HepG2 (cell line): Measurements from ENCODE around the gene TBL3. TPM values are rescaled to one million over a fixed set of nuclear protein-coding genes. Genes with fewer than 3 reads are reported as not detected.

Experiments used
- ATF7-NPFF ChIP-seq: sonication (generic); formaldehyde crosslinking; IDR thresholded peaks from 2 replicates; pipeline ENCODE4 v1.8.1; 2023; ENCODE audit warnings: mild to moderate bottlenecking, low read depth, missing genetic modification reagents, moderate library complexity
- HNRNPL ChIP-seq: fragments of 200-400 bp; formaldehyde crosslinking; IDR thresholded peaks from 2 replicates; pipeline ENCODE4 v1.6.1; 2017; ENCODE audit warnings: mild to moderate bottlenecking, low read depth, low read length
- HOXA5 ChIP-seq: sonication (generic); formaldehyde crosslinking; IDR thresholded peaks from 2 replicates; pipeline ENCODE4 v1.4.0; 2020; ENCODE audit warnings: missing genetic modification reagents
- HOXD1 ChIP-seq: sonication (generic); formaldehyde crosslinking; IDR thresholded peaks from 2 replicates; pipeline ENCODE4 v1.5.0; 2020; ENCODE audit warnings: missing genetic modification reagents
- KDM5B ChIP-seq: sonication (generic); formaldehyde crosslinking; IDR thresholded peaks from 2 replicates; pipeline ENCODE4 v1.4.0; 2020; ENCODE audit warnings: missing genetic modification reagents, mild to moderate bottlenecking, borderline replicate concordance
- MXI1 ChIP-seq: IDR thresholded peaks from 3 replicates; pipeline ENCODE4 v1.6.1; 2012; ENCODE audit warnings: low read depth, low read length, inconsistent platforms, borderline replicate concordance
- RARA ChIP-seq: IDR thresholded peaks from 2 replicates; pipeline ENCODE4 v1.6.1; 2016; ENCODE audit warnings: missing genetic modification reagents, missing compliant biosample characterization
- SKI ChIP-seq: fragments of 450-650 bp; IDR thresholded peaks from one replicate; pipeline ENCODE4 v1.6.1; 2018; ENCODE audit warnings: mild to moderate bottlenecking; ENCODE audit not compliant: partially characterized antibody
- SMC3 ChIP-seq: IDR thresholded peaks from 2 replicates; pipeline ENCODE4 v1.6.1; 2011; ENCODE audit warnings: low read length, improper control_type of control experiment
- SRF ChIP-seq: IDR thresholded peaks from 2 replicates; pipeline ENCODE4 v1.6.1; 2011; ENCODE audit warnings: mild to moderate bottlenecking, low read depth, low read length, moderate library complexity
- ZFP41 ChIP-seq: sonication (generic); formaldehyde crosslinking; IDR thresholded peaks from 2 replicates; pipeline ENCODE4 v1.4.0; 2020; ENCODE audit warnings: mild to moderate bottlenecking, missing genetic modification reagents, borderline replicate concordance
- ZNF180 ChIP-seq: sonication (generic); formaldehyde crosslinking; IDR thresholded peaks from 2 replicates; pipeline ENCODE4 v1.4.0; 2020; ENCODE audit warnings: low read depth, missing genetic modification reagents, borderline replicate concordance
- ZNF737 ChIP-seq: sonication (generic); formaldehyde crosslinking; IDR thresholded peaks from 2 replicates; pipeline ENCODE4 v1.5.0; 2020; ENCODE audit warnings: missing genetic modification reagents, mild to moderate bottlenecking, borderline replicate concordance
- polyA plus RNA-seq, 8 experiments: library from polyadenylated mRNA; depleted of rRNA in 3 of 8; stranded (reverse) in 7 of 8; unstranded in 1 of 8; fragments of >200 nt; fragmentation: Illumina TruSeq in 4 of 8; extraction: Trizol in 4 of 8; gene quantifications; 2 replicates each; pipeline versions ENCODE4 v1.2.1 to v1.2.3, GENCODE V29; 2011 to 2016; ENCODE audit warnings: low read depth in 4 of 8, missing spikeins in 1 of 8, mixed read lengths in 1 of 8; ENCODE audit not compliant: insufficient read depth in 1 of 8
- total RNA-seq, 5 experiments: library from RNA; depleted of rRNA; stranded (reverse); fragments of >200 nt; fragmentation: Illumina TruSeq; extraction: Trizol; gene quantifications; 2 replicates each; pipeline ENCODE4 v1.2.3, GENCODE V29; 2016; ENCODE audit warnings: low read depth in 1 of 5
- TF ChIP-seq, protein P1 (sequence below), 2 experiments: sonication (generic) in 1 of 2; formaldehyde crosslinking in 1 of 2; IDR thresholded peaks; 2 replicates each; pipeline versions ENCODE4 v1.4.0 to v1.6.1; 2016 to 2020; ENCODE audit warnings: borderline replicate concordance in 1 of 2, low read depth in 1 of 2, mild to moderate bottlenecking in 1 of 2, missing genetic modification reagents in 1 of 2
- TF ChIP-seq, protein P2 (sequence below): sonication (generic); formaldehyde crosslinking; IDR thresholded peaks from 2 replicates; pipeline ENCODE4 v1.5.1; 2020; ENCODE audit warnings: mild to moderate bottlenecking, missing genetic modification reagents, moderate library complexity
- TF ChIP-seq, protein P3 (sequence below): sonication (generic); formaldehyde crosslinking; IDR thresholded peaks from 2 replicates; pipeline ENCODE4 v1.8.1; 2023; ENCODE audit warnings: mild to moderate bottlenecking, inconsistent platforms, moderate library complexity, missing genetic modification reagents, borderline replicate concordance
- TF ChIP-seq, protein P4 (sequence below): sonication (generic); formaldehyde crosslinking; IDR thresholded peaks from 2 replicates; pipeline ENCODE4 v1.8.1; 2023; ENCODE audit warnings: mild to moderate bottlenecking, moderate library complexity, missing genetic modification reagents

The TBL3 gene
- total and polyA plus RNA-seq, 2 of the 13 experiments (the other 11 are each of a cell fraction or from before 2014, with no cell fraction given): 16.8 to 38.0 TPM

DNA sequence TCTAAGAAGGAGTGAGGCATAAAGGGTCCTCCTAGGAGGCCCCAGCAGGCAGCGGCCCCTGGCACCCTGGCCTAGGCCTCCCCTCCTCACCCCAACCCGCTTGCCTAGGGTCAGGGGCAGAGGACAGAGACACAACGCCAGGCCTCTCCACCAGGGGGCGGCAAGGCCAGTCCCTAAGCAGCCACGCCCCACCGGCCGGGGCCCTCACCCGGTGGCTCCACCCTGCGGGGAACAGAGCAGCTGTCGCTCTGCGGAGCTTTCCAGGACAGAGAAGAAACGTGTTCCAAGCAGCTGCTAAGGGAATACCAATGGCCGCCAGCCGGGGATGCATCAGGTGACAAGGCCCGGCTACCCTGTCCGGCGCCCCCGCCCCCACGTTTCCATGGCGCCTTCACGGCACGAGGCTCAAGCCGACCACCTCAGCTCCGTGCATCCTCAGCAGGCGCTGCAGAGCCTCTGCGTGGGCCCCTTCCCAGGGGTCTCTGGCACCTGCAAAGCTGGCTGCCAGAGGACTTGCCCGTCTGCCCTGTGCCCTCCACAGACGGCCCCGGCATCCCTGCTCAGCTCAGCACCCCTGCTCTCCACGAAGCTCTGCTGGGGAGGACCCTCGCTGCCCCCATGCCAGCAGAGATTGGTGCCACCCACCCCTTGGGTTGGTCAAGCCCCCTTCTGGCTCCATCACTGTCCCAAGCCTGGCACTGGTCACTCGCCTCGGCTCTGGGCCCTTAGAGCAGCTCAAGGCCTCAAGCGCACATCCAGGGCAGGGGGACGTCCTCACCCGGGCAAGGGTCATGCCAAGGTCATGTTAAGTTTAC lies 32.2 kb downstream of the TBL3 start (continued):
- TF ChIP-seq, protein P1, sequence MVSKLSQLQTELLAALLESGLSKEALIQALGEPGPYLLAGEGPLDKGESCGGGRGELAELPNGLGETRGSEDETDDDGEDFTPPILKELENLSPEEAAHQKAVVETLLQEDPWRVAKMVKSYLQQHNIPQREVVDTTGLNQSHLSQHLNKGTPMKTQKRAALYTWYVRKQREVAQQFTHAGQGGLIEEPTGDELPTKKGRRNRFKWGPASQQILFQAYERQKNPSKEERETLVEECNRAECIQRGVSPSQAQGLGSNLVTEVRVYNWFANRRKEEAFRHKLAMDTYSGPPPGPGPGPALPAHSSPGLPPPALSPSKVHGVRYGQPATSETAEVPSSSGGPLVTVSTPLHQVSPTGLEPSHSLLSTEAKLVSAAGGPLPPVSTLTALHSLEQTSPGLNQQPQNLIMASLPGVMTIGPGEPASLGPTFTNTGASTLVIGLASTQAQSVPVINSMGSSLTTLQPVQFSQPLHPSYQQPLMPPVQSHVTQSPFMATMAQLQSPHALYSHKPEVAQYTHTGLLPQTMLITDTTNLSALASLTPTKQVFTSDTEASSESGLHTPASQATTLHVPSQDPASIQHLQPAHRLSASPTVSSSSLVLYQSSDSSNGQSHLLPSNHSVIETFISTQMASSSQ (IDR thresholded peaks at IDR 0.05; ENCODE audit: low read depth): no peak
- TF ChIP-seq, protein P1 (CRISPR knock-in tag; IDR thresholded peaks at IDR 0.05; ENCODE audit: borderline replicate concordance): no peak
- no peak for TF ChIP-seq HNRNPL
- peak; percentile 46; the same call in 1 of the 2 replicates for TF ChIP-seq ATF7-NPFF
- TF ChIP-seq RARA (CRISPR knock-in tag): peak; percentile 37; the same call in 1 of the 2 replicates
- TF ChIP-seq, protein P2, sequence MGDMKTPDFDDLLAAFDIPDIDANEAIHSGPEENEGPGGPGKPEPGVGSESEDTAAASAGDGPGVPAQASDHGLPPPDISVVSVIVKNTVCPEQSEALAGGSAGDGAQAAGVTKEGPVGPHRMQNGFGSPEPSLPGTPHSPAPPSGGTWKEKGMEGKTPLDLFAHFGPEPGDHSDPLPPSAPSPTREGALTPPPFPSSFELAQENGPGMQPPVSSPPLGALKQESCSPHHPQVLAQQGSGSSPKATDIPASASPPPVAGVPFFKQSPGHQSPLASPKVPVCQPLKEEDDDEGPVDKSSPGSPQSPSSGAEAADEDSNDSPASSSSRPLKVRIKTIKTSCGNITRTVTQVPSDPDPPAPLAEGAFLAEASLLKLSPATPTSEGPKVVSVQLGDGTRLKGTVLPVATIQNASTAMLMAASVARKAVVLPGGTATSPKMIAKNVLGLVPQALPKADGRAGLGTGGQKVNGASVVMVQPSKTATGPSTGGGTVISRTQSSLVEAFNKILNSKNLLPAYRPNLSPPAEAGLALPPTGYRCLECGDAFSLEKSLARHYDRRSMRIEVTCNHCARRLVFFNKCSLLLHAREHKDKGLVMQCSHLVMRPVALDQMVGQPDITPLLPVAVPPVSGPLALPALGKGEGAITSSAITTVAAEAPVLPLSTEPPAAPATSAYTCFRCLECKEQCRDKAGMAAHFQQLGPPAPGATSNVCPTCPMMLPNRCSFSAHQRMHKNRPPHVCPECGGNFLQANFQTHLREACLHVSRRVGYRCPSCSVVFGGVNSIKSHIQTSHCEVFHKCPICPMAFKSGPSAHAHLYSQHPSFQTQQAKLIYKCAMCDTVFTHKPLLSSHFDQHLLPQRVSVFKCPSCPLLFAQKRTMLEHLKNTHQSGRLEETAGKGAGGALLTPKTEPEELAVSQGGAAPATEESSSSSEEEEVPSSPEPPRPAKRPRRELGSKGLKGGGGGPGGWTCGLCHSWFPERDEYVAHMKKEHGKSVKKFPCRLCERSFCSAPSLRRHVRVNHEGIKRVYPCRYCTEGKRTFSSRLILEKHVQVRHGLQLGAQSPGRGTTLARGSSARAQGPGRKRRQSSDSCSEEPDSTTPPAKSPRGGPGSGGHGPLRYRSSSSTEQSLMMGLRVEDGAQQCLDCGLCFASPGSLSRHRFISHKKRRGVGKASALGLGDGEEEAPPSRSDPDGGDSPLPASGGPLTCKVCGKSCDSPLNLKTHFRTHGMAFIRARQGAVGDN (CRISPR knock-in tag): peak; percentile 86
- peak; percentile 94; the same call in 1 of the 3 replicates for TF ChIP-seq MXI1
- TF ChIP-seq, protein P3, sequence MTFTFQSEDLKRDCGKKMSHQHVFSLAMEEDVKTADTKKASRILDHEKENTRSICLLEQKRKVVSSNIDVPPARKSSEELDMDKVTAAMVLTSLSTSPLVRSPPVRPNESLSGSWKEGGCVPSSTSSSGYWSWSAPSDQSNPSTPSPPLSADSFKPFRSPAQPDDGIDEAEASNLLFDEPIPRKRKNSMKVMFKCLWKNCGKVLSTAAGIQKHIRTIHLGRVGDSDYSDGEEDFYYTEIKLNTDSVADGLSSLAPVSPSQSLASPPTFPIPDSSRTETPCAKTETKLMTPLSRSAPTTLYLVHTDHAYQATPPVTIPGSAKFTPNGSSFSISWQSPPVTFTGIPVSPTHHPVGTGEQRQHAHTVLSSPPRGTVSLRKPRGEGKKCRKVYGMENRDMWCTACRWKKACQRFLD (CRISPR knock-in tag): no peak
- TF ChIP-seq HOXD1 (CRISPR knock-in tag): no peak
- peak; percentile 19 for TF ChIP-seq SKI
- TF ChIP-seq SRF: no peak; the same call in 1 of the 2 replicates
- TF ChIP-seq KDM5B (CRISPR knock-in tag): peak; percentile 24; the same call in 1 of the 2 replicates
- no peak for TF ChIP-seq ZFP41 (CRISPR knock-in tag)
- 0 out of 2 replicates have a peak, but pooled peaks have one; percentile 28 for TF ChIP-seq HOXA5 (CRISPR knock-in tag)
- TF ChIP-seq ZNF180: no peak
- TF ChIP-seq, protein P4, sequence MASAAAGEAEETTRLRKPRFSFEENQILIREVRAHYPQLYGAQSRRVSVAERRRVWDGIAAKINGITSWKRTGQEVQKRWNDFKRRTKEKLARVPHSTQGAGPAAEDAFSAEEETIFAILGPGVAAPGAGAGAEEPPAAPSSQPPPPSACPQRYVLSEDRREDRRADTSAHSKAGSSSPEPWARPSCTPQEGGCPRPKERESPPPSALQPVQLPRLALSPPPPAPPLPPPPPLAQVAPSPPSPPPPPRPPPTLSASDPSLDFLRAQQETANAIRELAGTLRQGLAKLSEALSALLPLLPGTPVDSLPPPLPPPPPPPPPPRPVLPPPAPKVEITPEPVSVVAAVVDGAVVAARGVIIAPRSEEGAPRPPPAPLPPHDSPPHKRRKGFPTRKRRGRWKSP: no peak
- TF ChIP-seq SMC3: peak; percentile 48; the same call in 1 of the 2 replicates
- TF ChIP-seq ZNF737 (CRISPR knock-in tag): no peak
